GM19468 (cell line): ENCODE results near the gene DCAF7.

Source experiments
- ATAC-seq: cut with Tn5 transposase; IDR thresholded peaks from one replicate; pipeline ENCODE4 v1.9.1; 2021; ENCODE audit warnings: mild to moderate bottlenecking, moderate library complexity, moderate number of reproducible peaks; ENCODE audit not compliant: unreplicated experiment; ENCODE audit errors: extremely low read depth

The DCAF7 gene

DNA sequence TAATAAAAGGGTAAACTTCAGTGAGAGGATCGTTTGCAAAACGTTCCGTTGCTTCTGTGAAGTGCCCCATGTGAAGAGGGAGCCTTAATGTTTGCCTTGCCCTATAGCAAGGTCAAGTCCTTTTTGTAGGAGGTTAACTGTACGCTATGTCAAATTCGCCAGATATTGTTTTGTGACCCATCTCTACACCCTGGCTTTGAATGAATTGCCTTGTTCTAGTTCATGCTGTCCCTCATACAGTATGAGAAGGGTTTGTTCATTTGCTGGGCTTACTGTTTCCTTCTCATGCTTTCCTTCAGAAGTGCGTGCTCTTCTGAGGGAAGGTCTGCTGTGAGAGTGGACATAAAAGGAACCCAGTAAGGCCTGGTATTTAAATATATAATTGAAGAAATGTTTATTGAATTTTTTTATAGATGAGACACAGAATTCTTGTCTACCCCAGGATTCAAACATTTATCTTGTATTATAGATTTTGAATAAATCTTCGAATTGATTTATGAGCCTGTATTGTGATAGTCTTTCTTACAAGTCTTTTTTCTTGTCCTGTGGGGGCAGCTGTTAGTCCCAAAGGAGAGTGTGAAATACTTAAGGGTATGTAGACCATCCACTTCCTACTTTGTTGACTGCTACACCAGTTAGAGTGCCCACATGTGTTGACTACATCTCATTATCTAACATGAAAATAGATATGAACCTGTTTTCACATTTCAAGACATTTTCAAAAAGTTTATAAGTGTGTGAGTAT is 73.7 kb downstream of the DCAF7 start:
- no peak for ATAC-seq

- ATAC-seq = no peak
Observed at GRCh38 chr17:63624531-63624880, 74.2 kb downstream of the DCAF7 start.

DNA sequence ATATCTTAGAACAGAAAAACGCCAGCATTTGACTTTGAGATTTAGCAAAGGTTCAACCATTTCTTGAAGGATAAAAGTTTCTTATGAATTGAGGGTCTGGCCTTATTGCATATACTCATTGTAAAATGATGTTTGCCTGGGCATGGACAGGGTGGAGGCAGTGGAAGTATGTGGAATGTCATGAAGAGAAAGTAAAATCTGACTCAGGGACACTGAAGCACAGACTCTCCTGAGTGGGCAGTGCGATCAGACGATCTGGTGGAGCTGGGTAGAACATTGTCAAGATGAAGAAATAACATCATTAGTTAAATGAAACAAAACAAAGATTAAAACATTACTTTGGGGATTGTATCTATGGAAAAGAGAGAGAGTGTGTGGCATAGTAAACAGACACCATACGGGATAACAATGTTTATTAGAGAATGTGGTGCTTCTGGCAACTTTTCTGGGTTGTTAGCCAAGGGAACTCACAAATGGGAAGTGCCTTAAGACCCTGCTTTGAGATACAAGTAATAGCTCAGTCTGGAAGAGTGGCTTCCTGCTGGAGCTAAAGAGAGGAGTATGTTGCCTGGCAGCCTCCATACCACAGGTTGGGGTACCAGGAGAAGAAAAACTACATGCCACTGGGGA is 76.4 kb downstream of the DCAF7 start:
- no peak for ATAC-seq

DNA sequence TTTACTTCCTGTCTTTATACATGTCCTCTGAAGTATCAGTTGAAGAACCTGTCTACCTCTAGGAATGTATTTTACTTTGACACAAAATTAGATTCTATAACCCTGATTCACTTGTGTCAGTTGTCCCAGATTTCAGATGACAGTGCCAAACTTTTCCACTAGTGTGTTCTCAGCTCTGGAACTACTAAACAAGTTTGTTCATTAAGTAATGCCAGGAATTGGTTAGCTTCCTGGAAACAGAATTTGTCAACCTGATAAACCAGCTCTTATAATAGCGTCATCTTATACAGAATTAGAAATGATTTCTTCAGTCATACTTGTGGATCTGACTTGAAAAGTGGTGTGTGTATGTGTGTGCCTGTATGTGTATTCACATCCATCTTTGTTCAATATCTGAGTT is 79.3 kb downstream of the DCAF7 start:
- no peak for ATAC-seq

- no peak for ATAC-seq
Observed at GRCh38 chr17:63631062-63631461, 80.8 kb downstream of the DCAF7 start.

DNA sequence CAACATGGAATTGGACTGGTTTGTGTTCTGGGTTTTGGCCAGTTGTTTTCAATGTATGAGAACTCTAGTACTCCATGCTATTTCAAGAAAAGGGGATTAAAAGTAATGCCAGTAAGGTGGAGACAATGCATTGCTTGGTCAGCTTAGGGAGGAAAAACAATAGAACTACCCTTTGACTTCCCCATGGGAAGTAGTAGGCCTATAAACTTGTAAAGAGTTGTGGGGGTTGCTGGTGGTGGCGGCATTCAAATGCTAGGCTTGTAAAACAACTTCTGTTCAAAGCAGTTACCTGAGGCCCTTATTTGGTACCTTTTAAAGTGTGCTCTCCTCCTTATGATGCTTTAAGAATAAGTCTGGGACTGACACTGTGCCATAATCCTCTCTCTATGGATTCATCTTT is 81.3 kb downstream of the DCAF7 start:
- ATAC-seq = no peak

DNA sequence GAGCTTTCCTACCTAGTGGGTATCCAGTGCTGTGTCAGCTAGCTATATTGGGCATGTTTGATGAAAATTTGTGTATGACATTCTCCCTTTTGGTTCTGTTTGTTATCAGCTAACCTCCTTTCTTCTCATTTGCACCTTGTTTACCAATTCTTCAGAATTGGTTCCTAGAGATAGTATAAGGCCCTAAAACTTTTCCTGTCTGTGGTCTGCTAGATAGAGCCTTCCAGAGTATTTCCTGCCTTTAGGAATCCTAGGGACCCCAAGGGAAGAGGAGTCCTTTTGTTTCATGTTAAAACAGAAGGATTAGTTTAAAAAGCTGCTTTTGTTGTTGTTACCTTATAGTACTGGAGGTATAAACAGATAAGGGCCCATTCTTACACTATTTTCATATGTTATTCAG is 83.5 kb downstream of the DCAF7 start:
- no peak for ATAC-seq

GRCh38 chr17:63634163-63634562 is 83.9 kb downstream of the DCAF7 start:
- ATAC-seq = no peak

- ATAC-seq = no peak
Observed at GRCh38 chr17:63634816-63635215, 84.5 kb downstream of the DCAF7 start.

DNA sequence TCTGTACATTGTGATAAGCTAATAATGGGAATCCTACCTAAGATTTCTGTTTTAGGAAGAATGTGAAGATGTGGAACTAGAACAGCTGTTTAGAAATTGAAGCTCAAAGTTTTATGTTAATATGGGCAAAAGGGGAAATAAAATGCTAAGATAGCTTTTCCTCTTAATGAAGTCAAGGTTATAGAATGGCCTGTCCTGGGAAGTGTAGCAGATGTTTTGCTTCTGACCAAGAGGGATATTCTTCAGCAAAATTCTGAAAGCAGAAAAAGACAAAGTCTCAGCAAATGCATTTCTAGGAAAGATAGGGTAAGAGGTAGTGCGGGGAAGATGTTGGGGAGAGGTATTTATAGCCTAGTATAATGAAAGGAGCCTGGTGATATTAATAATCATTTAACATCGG is 85.0 kb downstream of the DCAF7 start:
- ATAC-seq = no peak

DNA sequence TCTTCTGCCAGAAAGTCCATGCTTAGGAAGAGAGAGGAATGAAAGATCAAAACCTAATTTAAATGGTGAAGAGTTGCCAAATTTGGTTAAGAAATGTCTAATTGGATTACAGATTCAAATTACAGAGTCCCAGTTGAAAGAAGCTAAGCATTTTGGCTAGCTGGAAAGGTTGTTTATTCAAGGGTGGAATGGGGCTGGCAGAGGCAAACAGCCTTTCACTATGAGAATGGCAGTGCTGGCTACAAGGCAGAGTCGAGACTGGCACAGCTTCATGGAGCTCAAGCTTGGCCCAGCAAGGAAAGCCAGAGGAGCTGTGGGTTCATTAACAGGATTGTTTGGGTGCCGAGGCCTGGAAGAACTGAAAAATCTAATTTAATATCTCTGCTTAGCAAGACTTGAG is 85.5 kb downstream of the DCAF7 start:
- ATAC-seq = no peak

DNA sequence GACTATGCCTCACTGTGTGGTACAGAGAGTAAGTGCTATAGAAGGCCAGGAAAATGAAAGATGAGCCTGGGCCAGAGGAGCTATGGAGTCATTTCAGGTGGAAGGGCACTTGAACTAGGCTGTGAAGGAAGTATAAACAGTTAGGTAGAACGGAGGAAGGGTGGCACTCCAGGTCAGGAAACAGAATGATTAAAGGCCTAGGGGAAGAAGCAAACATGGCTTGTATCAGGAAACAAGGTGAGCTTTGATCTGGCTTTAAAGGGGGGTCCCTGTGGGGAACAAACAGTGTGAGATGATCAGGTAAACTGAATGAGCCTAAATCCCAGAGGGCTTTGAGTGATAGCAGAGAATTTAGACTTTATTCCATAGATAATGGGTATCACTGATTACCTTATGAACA is 88.8 kb downstream of the DCAF7 start:
- ATAC-seq = no peak

GRCh38 chr17:63640038-63640437 is 89.8 kb downstream of the DCAF7 start:
- ATAC-seq = no peak

GRCh38 chr17:63641692-63642448 is 91.6 kb downstream of the DCAF7 start:
- no peak for ATAC-seq
